Keratinocyte (primary cell): ENCODE measurements around the gene CTIF. TPM values are rescaled to one million over a fixed set of nuclear protein-coding genes. Genes with fewer than 3 reads are reported as not detected.
A peak's percentile ranks its signal among the peaks of the same experiment; 100 is the strongest.

Source experiments
- DNase-seq: peaks from one replicate; pipeline ENCODE4 v3.0.0-alpha.2; 2011; ENCODE audit warnings: low read depth, missing footprints, low spot score
- FAIRE-seq: peaks from 2 replicates; lab custom pipeline; 2011; peaks lifted over from hg19 to GRCh38; lab: Jason Lieb, UNC
- H2AFZ ChIP-seq: 2 replicates; pipeline ENCODE4 v1.6.0; 2012; ENCODE audit warnings: low read length, control low read depth, inconsistent platforms; ENCODE audit not compliant: control insufficient read depth
- H3K27ac ChIP-seq: 2 replicates; pipeline ENCODE4 v1.5.1; 2011; ENCODE audit warnings: low read length; ENCODE audit not compliant: control insufficient read depth, insufficient read depth
- H3K27me3 ChIP-seq: 3 replicates; pipeline ENCODE4 v1.6.0; 2011; ENCODE audit warnings: low read length; ENCODE audit not compliant: control insufficient read depth, insufficient read depth; ENCODE audit errors: extremely low read depth
- H3K36me3 ChIP-seq, 2 experiments: 2 replicates in 1 of 2; 3 replicates in 1 of 2; pipeline ENCODE4 v1.5.1; 2011; ENCODE audit warnings: low read length in 2 of 2, mild to moderate bottlenecking in 1 of 2; ENCODE audit not compliant: control insufficient read depth in 2 of 2, insufficient read depth in 2 of 2; ENCODE audit errors: extremely low read depth in 1 of 2
- H3K4me1 ChIP-seq: 3 replicates; pipeline ENCODE4 v1.5.1; 2011; ENCODE audit warnings: low read length; ENCODE audit not compliant: control insufficient read depth, insufficient read depth; ENCODE audit errors: extremely low read depth
- H3K4me2 ChIP-seq: 3 replicates; pipeline ENCODE4 v1.6.0; 2011; ENCODE audit warnings: low read depth, low read length; ENCODE audit not compliant: control insufficient read depth, insufficient read depth; ENCODE audit errors: extremely low read depth
- H3K4me3 ChIP-seq, 3 experiments: fragments of 200-600 bp in 1 of 3; sonication (generic) in 1 of 3; 2 replicates in 2 of 3; 3 replicates in 1 of 3; pipeline ENCODE4 v1.5.1; 2011 to 2016; ENCODE audit warnings: low read length in 3 of 3, mild to moderate bottlenecking in 3 of 3, control low read depth in 2 of 3, inconsistent platforms in 1 of 3, low read depth in 1 of 3, mixed read lengths in 1 of 3, mixed run types in 1 of 3, moderate library complexity in 1 of 3; ENCODE audit not compliant: control insufficient read depth in 2 of 3, insufficient read depth in 2 of 3; ENCODE audit errors: extremely low read depth in 1 of 3
- H3K79me2 ChIP-seq: 2 replicates; pipeline ENCODE4 v1.6.0; 2012; ENCODE audit warnings: low read length; ENCODE audit not compliant: control insufficient read depth, insufficient read depth
- H3K9ac ChIP-seq: 3 replicates; pipeline ENCODE4 v1.6.0; 2011; ENCODE audit warnings: low read length; ENCODE audit not compliant: control insufficient read depth, insufficient read depth; ENCODE audit errors: extremely low read depth
- H3K9me1 ChIP-seq: 3 replicates; pipeline ENCODE4 v1.6.0; 2011; ENCODE audit warnings: low read length; ENCODE audit not compliant: control insufficient read depth, insufficient read depth; ENCODE audit errors: extremely low read depth
- H3K9me3 ChIP-seq: 2 replicates; pipeline ENCODE4 v1.5.1; 2012; ENCODE audit warnings: low read depth, low read length; ENCODE audit not compliant: control insufficient read depth
- H4K20me1 ChIP-seq: 3 replicates; pipeline ENCODE4 v1.6.0; 2011; ENCODE audit warnings: low read length; ENCODE audit not compliant: control insufficient read depth, insufficient read depth; ENCODE audit errors: extremely low read depth
- EZH2 ChIP-seq: IDR thresholded peaks from one replicate; pipeline ENCODE4 v1.6.1; 2012; ENCODE audit warnings: inconsistent platforms, mild to moderate bottlenecking, low read length, moderate library complexity
- dilution Hi-C: fragments of 300-500 bp; cut with MboI; formaldehyde crosslinking; loops from one replicate; pipeline ENCODE4 v1.7.0; 2020; ENCODE audit warnings: low sequenced_read_pairs; ENCODE audit not compliant: extremely low pct_ligation_motif_present
- polyA plus RNA-seq, 5 experiments: library from polyadenylated mRNA; depleted of rRNA in 3 of 5; stranded (reverse) in 3 of 5; stranded (forward) in 1 of 5; unstranded in 1 of 5; fragments of >200 nt; gene quantifications; 1 replicate in 1 of 5; 2 replicates in 3 of 5; 3 replicates in 1 of 5; pipeline versions ENCODE4 v1.2.1 to v1.2.3, GENCODE V29; 2011 to 2012; ENCODE audit warnings: missing spikeins in 2 of 5, low read depth in 1 of 5, low replicate concordance in 1 of 5
- TF ChIP-seq, protein P1 (sequence below), 3 experiments: IDR thresholded peaks in 1 of 3; conservative IDR thresholded peaks in 1 of 3; optimal IDR thresholded peaks in 1 of 3; 2 replicates in 2 of 3; 3 replicates in 1 of 3; pipeline versions ENCODE3 to v1.5.1; 2011; ENCODE audit warnings: low read length in 3 of 3, mild to moderate bottlenecking in 3 of 3, moderate library complexity in 2 of 3, control low read depth in 1 of 3, inconsistent platforms in 1 of 3; ENCODE audit not compliant: insufficient read depth in 2 of 3; ENCODE audit errors: extremely low read depth in 1 of 3

The CTIF gene
- polyA plus RNA-seq, 1 donor (not counting 4 experiments of a cell fraction or from before 2014, with no cell fraction given) = 15.0 TPM

DNA sequence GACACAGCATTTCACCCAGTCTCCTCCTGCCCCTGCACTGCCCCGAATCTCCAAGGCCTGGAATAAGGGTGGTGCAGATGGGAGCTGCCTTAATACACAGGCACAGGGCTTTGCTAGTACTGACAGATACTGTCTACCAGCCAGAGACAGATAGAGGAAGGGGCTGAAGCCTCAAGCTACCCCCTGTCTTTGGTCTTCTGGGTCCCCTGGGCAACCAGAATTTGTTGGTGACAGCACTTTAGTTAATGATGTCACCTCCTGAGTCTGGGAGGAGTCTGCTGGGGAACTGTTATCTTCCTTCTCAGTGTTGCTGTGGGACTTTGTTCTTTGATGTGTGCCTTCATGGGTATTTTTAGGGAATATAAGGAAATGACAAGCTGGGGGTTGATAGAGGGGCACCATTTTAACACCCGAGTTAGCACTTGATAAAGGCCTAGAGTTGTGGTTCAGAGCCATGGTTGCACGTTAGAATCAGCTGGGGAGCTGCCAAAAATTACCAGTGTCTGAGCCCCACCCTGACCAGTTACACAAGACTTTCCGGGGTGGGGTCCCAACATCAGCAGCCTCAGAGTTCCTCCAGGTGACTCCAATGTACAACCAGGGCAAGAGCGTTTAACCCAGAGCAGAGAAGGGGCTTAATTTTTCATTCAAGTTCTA is 275.1 kb downstream of the CTIF start:
- FAIRE-seq = peak; percentile 23
- no peak for DNase-seq
- peak overlapping the region; percentile 42 for H3K4me2 ChIP-seq

DNA sequence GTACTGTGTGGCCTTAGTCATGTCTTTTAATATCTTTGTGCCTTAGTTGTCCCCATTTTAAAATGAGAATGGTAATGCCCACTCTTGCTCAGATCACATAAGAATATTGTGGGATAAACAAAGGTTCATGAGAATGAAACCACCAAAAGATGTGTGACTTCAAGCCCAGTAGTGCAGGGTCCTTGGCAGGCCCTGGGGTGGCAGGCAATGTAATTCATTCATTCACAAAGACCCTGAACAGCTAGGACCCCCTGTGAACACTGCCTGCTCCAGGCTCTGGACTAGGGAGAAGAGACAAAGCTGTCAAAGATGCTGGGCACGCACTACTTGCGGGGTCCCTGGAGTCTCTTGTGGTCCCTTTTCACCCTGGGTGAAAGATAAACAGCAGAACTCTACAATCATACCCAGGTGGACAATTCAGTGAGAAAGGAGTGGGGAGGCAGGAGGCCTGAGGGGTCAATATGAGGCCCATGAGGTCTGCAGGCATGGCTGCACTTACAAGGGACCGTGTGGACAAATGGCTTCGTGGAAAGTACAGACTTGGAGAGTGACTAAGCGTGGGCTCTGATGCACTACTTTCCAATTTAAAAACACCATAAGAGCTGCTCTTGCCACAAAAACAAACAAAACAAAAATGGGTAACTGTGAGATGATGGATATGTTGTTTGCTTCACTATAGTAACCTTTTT is 275.8 kb downstream of the CTIF start:
- no peak for DNase-seq

More for the DNA sequence above, 275.1 kb downstream of the CTIF start:
- Histone ChIP-seq H4K20me1 (no peaks in the 10 kb centered on the region), H3K9ac (no peak overlapping the region), H3K36me3 (peaks cover 5% of the 10 kb centered on the region in 2 experiments), H3K27me3 (no peaks in the 10 kb centered on the region), H3K79me2 (no peaks in the 10 kb centered on the region), H3K9me1 (no peaks in the 10 kb centered on the region), H2AFZ (no peak overlapping the region), H3K9me3 (no peaks in the 10 kb centered on the region), H3K4me1 (peaks cover 14% of the 10 kb centered on the region), H3K27ac (no peak overlapping the region), H3K4me3 (no peak overlapping the region)
- no peak for TF ChIP-seq EZH2
- TF ChIP-seq, protein P1, sequence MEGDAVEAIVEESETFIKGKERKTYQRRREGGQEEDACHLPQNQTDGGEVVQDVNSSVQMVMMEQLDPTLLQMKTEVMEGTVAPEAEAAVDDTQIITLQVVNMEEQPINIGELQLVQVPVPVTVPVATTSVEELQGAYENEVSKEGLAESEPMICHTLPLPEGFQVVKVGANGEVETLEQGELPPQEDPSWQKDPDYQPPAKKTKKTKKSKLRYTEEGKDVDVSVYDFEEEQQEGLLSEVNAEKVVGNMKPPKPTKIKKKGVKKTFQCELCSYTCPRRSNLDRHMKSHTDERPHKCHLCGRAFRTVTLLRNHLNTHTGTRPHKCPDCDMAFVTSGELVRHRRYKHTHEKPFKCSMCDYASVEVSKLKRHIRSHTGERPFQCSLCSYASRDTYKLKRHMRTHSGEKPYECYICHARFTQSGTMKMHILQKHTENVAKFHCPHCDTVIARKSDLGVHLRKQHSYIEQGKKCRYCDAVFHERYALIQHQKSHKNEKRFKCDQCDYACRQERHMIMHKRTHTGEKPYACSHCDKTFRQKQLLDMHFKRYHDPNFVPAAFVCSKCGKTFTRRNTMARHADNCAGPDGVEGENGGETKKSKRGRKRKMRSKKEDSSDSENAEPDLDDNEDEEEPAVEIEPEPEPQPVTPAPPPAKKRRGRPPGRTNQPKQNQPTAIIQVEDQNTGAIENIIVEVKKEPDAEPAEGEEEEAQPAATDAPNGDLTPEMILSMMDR (optimal IDR thresholded peaks at IDR 0.05 in 1 of 3, IDR thresholded peaks at IDR 0.05 in 1 of 3, conservative IDR thresholded peaks at IDR 0.05 in 1 of 3; ENCODE audit: extremely low read depth in 1 of 3, insufficient read depth in 2 of 3, low read length in 3 of 3) = no peak
- dilution Hi-C loops = no loop called here

More for the DNA sequence above, 275.8 kb downstream of the CTIF start:
- Histone ChIP-seq H3K4me1 (peaks cover 17% of the 10 kb centered on the region), H3K9me1 (no peaks in the 10 kb centered on the region), H3K9me3 (no peaks in the 10 kb centered on the region), H3K4me2 (peak overlapping the region; percentile 42), H3K27ac (no peak overlapping the region), H2AFZ (no peak overlapping the region), H3K79me2 (no peaks in the 10 kb centered on the region), H3K36me3 (peaks cover 8 to 9% of the 10 kb centered on the region in 2 experiments), H3K9ac (no peak overlapping the region), H3K4me3 (no peak overlapping the region), H3K27me3 (no peaks in the 10 kb centered on the region), H4K20me1 (no peaks in the 10 kb centered on the region)
- TF ChIP-seq, protein P1 (optimal IDR thresholded peaks at IDR 0.05 in 1 of 3, IDR thresholded peaks at IDR 0.05 in 1 of 3, conservative IDR thresholded peaks at IDR 0.05 in 1 of 3; ENCODE audit: extremely low read depth in 1 of 3, insufficient read depth in 2 of 3, low read length in 3 of 3) = no peak
- FAIRE-seq = no peak
- dilution Hi-C loops = no loop called here
